ENCODE data around the gene PITPNB.

PITPNB gene

GRCh38 chr22:27811778-27812177 lies 107.3 kb downstream of the PITPNB start:
- H3K27ac ChIP-seq: no peak overlapping the region

GRCh38 chr22:27810609-27811151 lies 108.4 kb downstream of the PITPNB start:
- Histone ChIP-seq H3K27ac (peak overlapping the region in 6 of 21 experiments; percentile 3 to 72 (median 52)), H3K4me3 (no peak overlapping the region)

More at GRCh38 chr22:27811778-27812177, 107.3 kb downstream of the PITPNB start:
- no peak overlapping the region for H3K4me3 ChIP-seq

GRCh38 chr22:27809700-27810608 lies 109.1 kb downstream of the PITPNB start:
- H3K27ac ChIP-seq: peak overlapping the region in 7 of 21 experiments; percentile 3 to 72 (median 50)
- H3K4me3 ChIP-seq: no peak overlapping the region

GRCh38 chr22:27809226-27809603 lies 109.8 kb downstream of the PITPNB start:
- no peak overlapping the region for H3K4me3 ChIP-seq
- H3K27ac ChIP-seq: no peak overlapping the region

- no peak overlapping the region for H3K27ac ChIP-seq
- H3K4me3 ChIP-seq: no peak overlapping the region
Measured at GRCh38 chr22:27808451-27809225, 110.4 kb downstream of the PITPNB start.

GRCh38 chr22:27805841-27806240 lies 113.2 kb downstream of the PITPNB start:
- Histone ChIP-seq H3K4me3 (no peak overlapping the region), H3K27ac (no peak overlapping the region)

GRCh38 chr22:27804470-27805297 lies 114.4 kb downstream of the PITPNB start:
- H3K27ac ChIP-seq: no peak overlapping the region

GRCh38 chr22:27803841-27804415 lies 115.1 kb downstream of the PITPNB start:
- H3K27ac ChIP-seq: no peak overlapping the region
- no peak overlapping the region for H3K4me3 ChIP-seq

More at GRCh38 chr22:27804470-27805297, 114.4 kb downstream of the PITPNB start:
- no peak overlapping the region for H3K4me3 ChIP-seq

GRCh38 chr22:27802346-27803073 lies 116.5 kb downstream of the PITPNB start:
- Histone ChIP-seq H3K27ac (peak overlapping the region in 20 of 21 experiments; percentile 60 to 93 (median 84)), H3K4me3 (peak overlapping the region; percentile 62 to 83 (median 77))
